CD8-positive, alpha-beta memory T cell (primary cell): ENCODE results near the gene COL19A1. TPM values are rescaled to one million over a fixed set of nuclear protein-coding genes. Genes with fewer than 3 reads are reported as not detected.

Experiments
- CTCF ChIA-PET: fragments of 350-600 bp; sonication (Branson Sonifier 250); formaldehyde crosslinking; loops from one replicate; lab custom pipeline; 2021; ENCODE audit warnings: antibody characterized with exemption; lab: Charles Lee
- POLR2A ChIA-PET: fragments of 350-600 bp; sonication (Branson Sonifier 250); formaldehyde crosslinking; loops from one replicate; lab custom pipeline; 2021; ENCODE audit warnings: antibody characterized with exemption; lab: Charles Lee
- DNase-seq, 5 donors: peaks; one replicate each; pipeline versions ENCODE4 v3.0.0 to v3.0.0-alpha.2; 2020 to 2022; ENCODE audit warnings: mixed read lengths in 1 of 5
- H3K27ac ChIP-seq: one replicate; pipeline ENCODE4 v1.7.0; 2013; ENCODE audit warnings: low read depth, mild to moderate bottlenecking, low read length, moderate library complexity
- H3K27me3 ChIP-seq: 2 replicates; pipeline ENCODE4 v1.7.0; 2013; ENCODE audit warnings: low read length, mild to moderate bottlenecking; ENCODE audit not compliant: insufficient read depth, poor library complexity, severe bottlenecking
- H3K36me3 ChIP-seq: 2 replicates; pipeline ENCODE4 v1.7.0; 2013; ENCODE audit warnings: mild to moderate bottlenecking, low read length, moderate library complexity; ENCODE audit not compliant: insufficient read depth
- H3K4me1 ChIP-seq: 2 replicates; pipeline ENCODE4 v1.7.0; 2013; ENCODE audit warnings: mild to moderate bottlenecking, low read length, moderate library complexity; ENCODE audit not compliant: insufficient read depth
- H3K4me3 ChIP-seq: 2 replicates; pipeline ENCODE4 v1.7.0; 2013; ENCODE audit warnings: mild to moderate bottlenecking, low read length
- H3K9me3 ChIP-seq: 2 replicates; pipeline ENCODE4 v1.7.0; 2013; ENCODE audit warnings: mild to moderate bottlenecking, low read length
- H3K27ac Mint-ChIP-seq, 8 donors: one replicate each; pipeline ENCODE4 v1.8.0; 2020 to 2021; ENCODE audit warnings: mixed read lengths in 8 of 8, mild to moderate bottlenecking in 6 of 8, inconsistent platforms in 3 of 8, moderate library complexity in 3 of 8
- H3K27me3 Mint-ChIP-seq, 2 donors: one replicate each; pipeline ENCODE4 v1.8.0; 2020 to 2021; ENCODE audit warnings: mixed read lengths in 2 of 2, mild to moderate bottlenecking in 1 of 2, moderate library complexity in 1 of 2
- H3K36me3 Mint-ChIP-seq, 3 donors: one replicate each; pipeline ENCODE4 v1.8.0; 2020 to 2021; ENCODE audit warnings: mixed read lengths in 3 of 3, inconsistent platforms in 1 of 3, mild to moderate bottlenecking in 1 of 3
- H3K4me1 Mint-ChIP-seq, 3 donors: one replicate each; pipeline ENCODE4 v1.8.0; 2020 to 2021; ENCODE audit warnings: mixed read lengths in 3 of 3, inconsistent platforms in 1 of 3, mild to moderate bottlenecking in 1 of 3
- H3K4me3 Mint-ChIP-seq, 7 donors: one replicate each; pipeline ENCODE4 v1.8.0; 2020 to 2021; ENCODE audit warnings: mixed read lengths in 7 of 7, mild to moderate bottlenecking in 6 of 7, moderate library complexity in 4 of 7, inconsistent platforms in 2 of 7
- H3K9me3 Mint-ChIP-seq, 5 donors: one replicate each; pipeline ENCODE4 v1.8.0; 2020 to 2022; ENCODE audit warnings: mixed read lengths in 5 of 5, mild to moderate bottlenecking in 3 of 5, moderate library complexity in 2 of 5, inconsistent platforms in 1 of 5
- polyA plus RNA-seq: library from polyadenylated mRNA; unstranded; fragments of 300-500 nt; fragmentation: Illumina TruSeq; gene quantifications from one replicate; pipeline ENCODE4 v1.2.3, GENCODE V29; 2021
- total RNA-seq, 2 experiments: library from RNA; stranded (reverse); gene quantifications; one replicate each; pipeline ENCODE4 v1.2.3, GENCODE V29; 2021

Gene COL19A1
- total and polyA plus RNA-seq, 3 experiments from 2014 or later = 0.07 to 0.33 TPM; not detected in 1

DNA sequence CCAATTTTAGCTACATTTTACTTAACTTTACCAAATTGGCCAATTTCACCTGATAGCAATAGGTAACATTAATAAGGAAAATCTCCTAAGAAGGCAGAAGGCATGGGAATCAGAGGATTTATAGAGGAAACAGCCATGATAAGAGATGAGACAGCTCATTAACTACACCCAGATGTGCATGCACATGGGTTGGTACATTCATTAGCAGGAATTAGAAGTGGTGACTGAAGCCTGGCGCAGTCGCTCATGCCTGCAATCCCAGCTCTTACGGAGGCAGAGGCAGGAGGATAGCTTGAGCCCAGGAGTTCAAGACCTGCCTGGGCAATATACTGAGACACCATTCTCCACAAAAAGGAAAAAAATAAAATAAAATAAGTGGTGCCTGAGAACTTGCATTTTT, 263.0 kb downstream of the COL19A1 start:
- Histone ChIP-seq H3K27ac (no peak overlapping the region), H3K36me3 (no peaks in the 10 kb centered on the region), H3K4me1 (no peaks in the 10 kb centered on the region), H3K9me3 (no peaks in the 10 kb centered on the region), H3K27me3 (no peaks in the 10 kb centered on the region), H3K4me3 (no peak overlapping the region)
- POLR2A ChIA-PET = no interaction called here
- no peak for DNase-seq
- Mint-ChIP-seq H3K9me3 (no peaks in the 10 kb centered on the region), H3K4me3 (no peak overlapping the region), H3K27ac (no peak overlapping the region), H3K27me3 (no peaks in the 10 kb centered on the region), H3K4me1 (no peaks in the 10 kb centered on the region), H3K36me3 (no peaks in the 10 kb centered on the region)
- CTCF ChIA-PET = no interaction called here

DNA sequence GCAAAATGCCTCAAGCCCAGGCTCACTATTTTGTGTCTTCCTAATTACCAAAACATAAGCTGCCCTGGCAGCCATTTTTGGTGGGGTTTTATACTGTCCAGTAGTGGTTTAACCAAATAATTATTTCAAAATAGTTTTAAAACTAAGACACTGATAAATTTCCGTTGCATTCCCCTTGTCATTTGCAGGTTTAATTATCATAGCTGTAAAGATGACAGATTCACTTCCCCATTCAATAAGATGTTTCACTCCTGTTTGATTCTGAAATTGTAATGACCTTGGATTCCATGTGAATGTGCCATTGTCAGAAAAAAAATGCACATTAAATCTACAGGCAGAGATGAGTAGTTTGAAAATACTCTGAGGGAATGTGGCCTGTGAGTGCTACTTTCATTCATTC, 264.5 kb downstream of the COL19A1 start:
- Mint-ChIP-seq H3K27me3 (no peaks in the 10 kb centered on the region), H3K36me3 (no peaks in the 10 kb centered on the region), H3K4me1 (no peaks in the 10 kb centered on the region), H3K9me3 (no peaks in the 10 kb centered on the region), H3K27ac (no peak overlapping the region), H3K4me3 (no peak overlapping the region)
- POLR2A ChIA-PET = no interaction called here
- no peaks in the 10 kb centered on the region for H3K27me3 ChIP-seq
- no peak overlapping the region for H3K4me3 ChIP-seq
- H3K27ac ChIP-seq = no peak overlapping the region
- no peak for DNase-seq
- H3K4me1 ChIP-seq = no peaks in the 10 kb centered on the region
- no peaks in the 10 kb centered on the region for H3K36me3 ChIP-seq
- H3K9me3 ChIP-seq = no peaks in the 10 kb centered on the region
- CTCF ChIA-PET = no interaction called here

DNA sequence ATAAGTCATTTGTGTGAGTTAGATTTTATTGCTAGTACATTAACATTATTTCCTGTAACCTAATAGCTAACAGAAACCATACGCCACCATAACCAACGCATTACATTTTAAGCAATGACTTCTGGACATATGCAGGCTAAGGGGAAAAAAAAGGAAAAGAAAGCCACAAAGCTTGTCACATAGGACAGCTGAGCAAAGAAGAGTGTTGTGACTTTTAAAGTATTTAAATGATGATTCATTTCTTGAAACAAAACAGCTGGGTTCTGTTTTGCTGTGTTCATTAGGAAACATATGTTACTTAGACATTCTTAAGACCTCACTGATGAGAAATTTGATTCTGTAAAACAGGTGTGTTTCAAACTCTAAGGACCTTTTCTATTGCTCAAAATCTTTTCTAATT, 265.2 kb downstream of the COL19A1 start:
- H3K4me1 Mint-ChIP-seq = no peaks in the 10 kb centered on the region

DNA sequence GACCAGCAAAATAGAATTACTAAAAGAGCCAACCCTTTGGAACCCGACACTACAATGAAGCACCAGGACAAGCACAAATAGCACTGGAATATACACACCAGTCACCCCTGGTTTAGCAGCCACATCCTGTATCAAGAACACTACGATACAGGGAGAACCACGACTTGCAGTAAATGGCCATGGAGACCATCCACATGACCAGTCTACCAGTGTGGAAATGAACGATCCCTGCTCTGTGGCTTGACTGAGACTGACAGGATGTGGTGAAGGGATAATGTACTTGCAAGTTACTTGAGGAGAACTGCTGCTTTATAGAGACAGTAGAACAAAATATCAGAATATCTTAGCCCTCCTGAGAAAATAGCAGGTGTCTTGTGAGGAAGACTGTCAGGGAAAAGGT, 266.9 kb downstream of the COL19A1 start:
- Histone ChIP-seq H3K36me3 (no peaks in the 10 kb centered on the region), H3K27ac (no peak overlapping the region), H3K27me3 (no peaks in the 10 kb centered on the region), H3K4me3 (no peak overlapping the region), H3K4me1 (no peaks in the 10 kb centered on the region), H3K9me3 (no peaks in the 10 kb centered on the region)
- no peak for DNase-seq
- no peaks in the 10 kb centered on the region for H3K36me3 Mint-ChIP-seq
- no peaks in the 10 kb centered on the region for H3K9me3 Mint-ChIP-seq
- CTCF ChIA-PET = no interaction called here
- no peaks in the 10 kb centered on the region for H3K4me1 Mint-ChIP-seq
- H3K27ac Mint-ChIP-seq = no peak overlapping the region
- no peak overlapping the region for H3K4me3 Mint-ChIP-seq
- POLR2A ChIA-PET = no interaction called here
- no peaks in the 10 kb centered on the region for H3K27me3 Mint-ChIP-seq

More for the DNA sequence above, 265.2 kb downstream of the COL19A1 start:
- Histone ChIP-seq H3K36me3 (no peaks in the 10 kb centered on the region), H3K9me3 (no peaks in the 10 kb centered on the region), H3K4me1 (no peaks in the 10 kb centered on the region), H3K27ac (no peak overlapping the region), H3K4me3 (no peak overlapping the region), H3K27me3 (no peaks in the 10 kb centered on the region)
- DNase-seq = no peak
- ChIA-PET POLR2A (no interaction called here), CTCF (no interaction called here)
- Mint-ChIP-seq H3K27me3 (no peaks in the 10 kb centered on the region), H3K4me3 (no peak overlapping the region), H3K36me3 (no peaks in the 10 kb centered on the region), H3K9me3 (no peaks in the 10 kb centered on the region), H3K27ac (no peak overlapping the region)

DNA sequence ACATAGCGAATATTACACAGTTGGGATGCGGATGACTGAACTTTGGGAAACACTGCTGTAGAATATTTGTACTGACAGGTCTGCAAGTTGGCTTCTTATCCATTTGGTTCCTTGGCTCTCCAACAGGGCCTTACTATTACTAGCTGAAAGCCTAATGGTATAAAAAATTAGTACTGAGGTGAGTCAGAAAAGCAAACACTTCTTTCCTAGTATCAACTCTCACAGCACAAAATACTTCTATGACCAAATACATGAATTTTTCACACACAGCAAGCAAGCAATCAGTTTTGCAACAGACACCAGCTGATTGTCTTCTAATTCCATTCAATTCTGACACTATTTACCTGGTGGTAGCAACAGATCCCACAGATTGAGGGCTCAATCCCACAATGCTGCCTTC, 268.2 kb downstream of the COL19A1 start:
- no peaks in the 10 kb centered on the region for H3K9me3 Mint-ChIP-seq
- H3K4me1 Mint-ChIP-seq = no peaks in the 10 kb centered on the region
- no peak overlapping the region for H3K27ac Mint-ChIP-seq
- H3K4me3 Mint-ChIP-seq = no peak overlapping the region
- Histone ChIP-seq H3K27ac (no peak overlapping the region), H3K27me3 (no peaks in the 10 kb centered on the region), H3K4me3 (no peak overlapping the region), H3K36me3 (no peaks in the 10 kb centered on the region), H3K4me1 (no peaks in the 10 kb centered on the region), H3K9me3 (no peaks in the 10 kb centered on the region)
- H3K36me3 Mint-ChIP-seq = no peaks in the 10 kb centered on the region
- ChIA-PET CTCF (no interaction called here), POLR2A (no interaction called here)
- H3K27me3 Mint-ChIP-seq = no peaks in the 10 kb centered on the region
- DNase-seq = no peak

DNA sequence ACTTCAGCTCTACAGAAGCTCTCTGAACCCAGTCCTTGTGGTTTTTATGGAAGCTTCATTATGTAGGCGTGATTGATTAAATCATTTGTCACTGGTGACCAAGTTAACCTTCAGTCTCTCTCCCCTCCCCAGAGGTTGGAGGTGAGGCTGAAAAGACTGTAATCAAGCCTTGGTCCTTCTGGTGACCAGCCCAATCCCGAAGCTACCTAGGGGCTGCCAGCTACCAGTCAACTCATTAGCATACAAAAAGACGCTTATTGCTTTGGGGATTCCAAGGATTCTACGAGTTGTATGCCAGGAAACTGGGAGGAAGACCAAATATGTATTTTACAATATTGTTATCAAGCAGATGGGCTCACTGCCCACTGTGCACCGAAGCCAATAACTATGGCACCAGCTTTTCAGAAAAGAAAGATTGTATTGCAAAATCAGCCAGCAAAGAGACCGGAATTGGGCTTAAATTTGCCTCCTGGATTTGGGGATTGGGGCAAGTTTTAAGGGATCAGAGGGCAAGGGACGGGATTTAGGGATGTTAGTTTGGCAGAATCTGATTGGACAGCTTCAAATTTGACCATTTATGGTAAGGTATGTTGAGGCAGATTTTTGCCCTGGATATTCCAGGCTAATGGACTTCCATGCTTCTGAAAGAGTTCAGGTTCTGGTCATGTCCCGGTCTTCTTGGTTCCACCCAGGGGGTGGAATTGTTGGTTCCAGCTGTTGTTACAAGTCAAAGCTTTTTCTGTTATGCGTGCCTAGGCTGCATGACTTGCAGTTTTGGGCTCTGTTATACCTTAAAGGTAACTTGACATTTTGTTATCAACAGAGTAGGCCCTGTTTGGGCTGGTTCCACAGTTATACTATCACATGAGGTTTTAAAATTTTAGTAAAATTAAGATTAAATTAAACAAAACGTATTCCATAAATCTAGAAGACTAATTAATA, 269.1 kb downstream of the COL19A1 start:
- no peaks in the 10 kb centered on the region for H3K4me1 ChIP-seq
- no peaks in the 10 kb centered on the region for H3K9me3 Mint-ChIP-seq
- H3K27me3 ChIP-seq = no peaks in the 10 kb centered on the region
- ChIA-PET POLR2A (no interaction called here), CTCF (interaction anchor here (1.4 kb wide), 1 partner anchor 27 kb away, joined by 3 read pairs; no protein-coding TSS in a partner anchor)
- H3K27ac ChIP-seq = no peak overlapping the region
- H3K4me3 Mint-ChIP-seq = no peak overlapping the region
- no peaks in the 10 kb centered on the region for H3K36me3 ChIP-seq
- no peaks in the 10 kb centered on the region for H3K27me3 Mint-ChIP-seq
- H3K4me1 Mint-ChIP-seq = no peaks in the 10 kb centered on the region
- no peaks in the 10 kb centered on the region for H3K9me3 ChIP-seq
- no peak overlapping the region for H3K27ac Mint-ChIP-seq
- H3K36me3 Mint-ChIP-seq = no peaks in the 10 kb centered on the region
- DNase-seq = no peak
- H3K4me3 ChIP-seq = no peak overlapping the region

DNA sequence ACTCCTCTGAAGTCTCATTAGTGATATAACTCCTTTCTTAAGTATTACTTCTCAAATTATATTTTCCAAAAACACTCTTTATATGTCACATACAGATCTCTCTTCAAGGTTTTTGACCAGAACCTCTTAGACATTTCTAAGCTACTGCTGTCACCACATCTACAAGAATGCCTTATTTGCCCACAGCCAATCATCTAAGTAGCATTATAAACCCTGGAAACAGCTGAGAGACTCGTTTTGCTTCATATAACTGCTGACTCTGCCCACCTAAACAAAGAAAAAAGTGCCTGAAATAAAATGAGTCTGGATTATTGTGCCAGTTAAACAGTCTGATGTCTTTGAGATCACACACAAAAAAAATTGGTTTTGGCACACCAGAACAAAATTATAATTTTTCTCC, 270.6 kb downstream of the COL19A1 start:
- Mint-ChIP-seq H3K36me3 (no peaks in the 10 kb centered on the region), H3K4me3 (no peak overlapping the region), H3K27ac (no peak overlapping the region), H3K4me1 (no peaks in the 10 kb centered on the region), H3K27me3 (no peaks in the 10 kb centered on the region), H3K9me3 (no peaks in the 10 kb centered on the region)
- Histone ChIP-seq H3K36me3 (no peaks in the 10 kb centered on the region), H3K9me3 (no peaks in the 10 kb centered on the region), H3K4me1 (no peaks in the 10 kb centered on the region), H3K27ac (no peak overlapping the region), H3K27me3 (no peaks in the 10 kb centered on the region), H3K4me3 (no peak overlapping the region)
- ChIA-PET CTCF (no interaction called here), POLR2A (no interaction called here)
- DNase-seq = no peak

DNA sequence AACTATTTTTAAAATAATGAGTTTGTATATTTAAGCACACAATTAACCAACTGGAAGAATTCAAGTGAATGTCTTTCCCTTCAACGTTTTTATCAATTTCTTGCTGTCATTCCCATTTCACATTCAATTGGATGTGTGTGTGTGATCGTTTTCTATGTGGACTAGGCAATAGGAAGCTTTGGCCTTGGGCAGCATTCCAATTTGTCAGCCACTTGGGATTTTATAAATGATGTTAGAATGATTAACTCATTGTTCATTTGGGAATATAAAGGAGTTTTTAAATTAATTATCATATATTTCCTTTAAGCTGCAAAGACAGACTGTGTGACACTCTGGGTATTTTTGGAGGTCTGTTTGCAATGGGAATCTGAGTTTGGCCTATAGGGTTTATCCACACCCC, 274.1 kb downstream of the COL19A1 start:
- Mint-ChIP-seq H3K9me3 (peaks cover 0 to 1% (median 0%) of the 10 kb centered on the region in 5 donors), H3K36me3 (no peaks in the 10 kb centered on the region), H3K4me3 (no peak overlapping the region), H3K27me3 (no peaks in the 10 kb centered on the region), H3K27ac (no peak overlapping the region), H3K4me1 (no peaks in the 10 kb centered on the region)
- H3K4me3 ChIP-seq = no peak overlapping the region
- ChIA-PET CTCF (no interaction called here), POLR2A (no interaction called here)
- H3K27ac ChIP-seq = no peak overlapping the region
- no peaks in the 10 kb centered on the region for H3K9me3 ChIP-seq
- no peak for DNase-seq
- H3K4me1 ChIP-seq = no peaks in the 10 kb centered on the region
- no peaks in the 10 kb centered on the region for H3K27me3 ChIP-seq
- no peaks in the 10 kb centered on the region for H3K36me3 ChIP-seq
